ENCODE data around the gene WNT7A. TPM values are rescaled to one million over a fixed set of nuclear protein-coding genes. Genes with fewer than 3 reads are reported as not detected.

The WNT7A gene
- total RNA-seq, 2 donors from 2014 or later = 0.11 TPM; not detected in 1

GRCh38 chr3:13770170-13771169, 109.4 kb downstream of the WNT7A start:
- Histone ChIP-seq H3K9me3 (no peaks in the 10 kb centered on the region), H3K4me1 (replicated peaks) (no peaks in the 10 kb centered on the region), H3K27me3 (replicated peaks; ENCODE audit: insufficient read depth) (no peaks in the 10 kb centered on the region), H3K27ac (no peak overlapping the region), H3K36me3 (no peaks in the 10 kb centered on the region), H3K4me3 (no peak overlapping the region)
- no peak for DNase-seq (ENCODE audit: low spot score)
- WGBS = 71% methylated on average over 9 of the region's 9 CpGs
- intact Hi-C loops (cut with DNase I) = no loop called here
- no peak for TF ChIP-seq CTCF (IDR thresholded peaks at IDR 0.05)
- TF ChIP-seq POLR2AphosphoS5 (IDR thresholded peaks at IDR 0.05) = no peak
- no peak for TF ChIP-seq POLR2A (IDR thresholded peaks at IDR 0.05)

GRCh38 chr3:13769422-13769821, 110.4 kb downstream of the WNT7A start:
- Histone ChIP-seq H3K36me3 (no peaks in the 10 kb centered on the region), H3K27me3 (replicated peaks; ENCODE audit: insufficient read depth) (no peaks in the 10 kb centered on the region), H3K9me3 (no peaks in the 10 kb centered on the region), H3K27ac (no peak overlapping the region), H3K4me3 (no peak overlapping the region), H3K4me1 (replicated peaks) (no peaks in the 10 kb centered on the region)
- TF ChIP-seq POLR2A (IDR thresholded peaks at IDR 0.05) = no peak
- no peak for TF ChIP-seq POLR2AphosphoS5 (IDR thresholded peaks at IDR 0.05)
- no peak for TF ChIP-seq CTCF (IDR thresholded peaks at IDR 0.05)
- 94% methylated on average over 8 of the region's 8 CpGs for WGBS
- DNase-seq (ENCODE audit: low spot score) = no peak
- intact Hi-C loops (cut with DNase I) = no loop called here

GRCh38 chr3:13768453-13768852, 111.4 kb downstream of the WNT7A start:
- Histone ChIP-seq H3K27ac (no peak overlapping the region), H3K9me3 (no peaks in the 10 kb centered on the region), H3K27me3 (replicated peaks; ENCODE audit: insufficient read depth) (no peaks in the 10 kb centered on the region), H3K4me3 (no peak overlapping the region), H3K36me3 (no peaks in the 10 kb centered on the region), H3K4me1 (replicated peaks) (no peaks in the 10 kb centered on the region)
- DNase-seq (ENCODE audit: low spot score) = no peak
- WGBS = 76% methylated on average over 11 of the region's 11 CpGs
- TF ChIP-seq CTCF (IDR thresholded peaks at IDR 0.05) = no peak
- TF ChIP-seq POLR2A (IDR thresholded peaks at IDR 0.05) = no peak
- no peak for TF ChIP-seq POLR2AphosphoS5 (IDR thresholded peaks at IDR 0.05)
- intact Hi-C loops (cut with DNase I) = no loop called here

GRCh38 chr3:13767896-13768295, 112.0 kb downstream of the WNT7A start:
- intact Hi-C loops (cut with DNase I) = no loop called here
- Histone ChIP-seq H3K27ac (no peak overlapping the region), H3K4me3 (no peak overlapping the region), H3K36me3 (no peaks in the 10 kb centered on the region), H3K9me3 (no peaks in the 10 kb centered on the region), H3K4me1 (replicated peaks) (no peaks in the 10 kb centered on the region), H3K27me3 (replicated peaks; ENCODE audit: insufficient read depth) (no peaks in the 10 kb centered on the region)
- WGBS = 65% methylated on average over 4 of the region's 4 CpGs
- DNase-seq (ENCODE audit: low spot score) = no peak
- no peak for TF ChIP-seq POLR2A (IDR thresholded peaks at IDR 0.05)
- TF ChIP-seq CTCF (IDR thresholded peaks at IDR 0.05) = no peak
- no peak for TF ChIP-seq POLR2AphosphoS5 (IDR thresholded peaks at IDR 0.05)

GRCh38 chr3:13767030-13767429, 112.8 kb downstream of the WNT7A start:
- Histone ChIP-seq H3K4me1 (replicated peaks) (no peaks in the 10 kb centered on the region), H3K27ac (no peak overlapping the region), H3K9me3 (no peaks in the 10 kb centered on the region), H3K4me3 (no peak overlapping the region), H3K36me3 (no peaks in the 10 kb centered on the region), H3K27me3 (replicated peaks; ENCODE audit: insufficient read depth) (no peaks in the 10 kb centered on the region)
- TF ChIP-seq POLR2A (IDR thresholded peaks at IDR 0.05) (no peak), CTCF (IDR thresholded peaks at IDR 0.05) (no peak), POLR2AphosphoS5 (IDR thresholded peaks at IDR 0.05) (no peak)
- WGBS = 87% methylated on average over 6 of the region's 6 CpGs
- intact Hi-C loops (cut with DNase I) = no loop called here
- DNase-seq (ENCODE audit: low spot score) = no peak

All from prostate gland (tissue), 2 donors.